HG03565 (cell line): ENCODE measurements around the gene GARNL3.

ENCODE experiments used
- ATAC-seq: cut with Tn5 transposase; IDR thresholded peaks from one replicate; pipeline ENCODE4 v1.9.1; 2021; ENCODE audit warnings: mild to moderate bottlenecking, moderate library complexity; ENCODE audit not compliant: unreplicated experiment

The GARNL3 gene

GRCh38 chr9:127264462-127265219 is at the start of gene GARNL3:
GARNL3 (plus strand) TSS chr9:127264774; CDS start chr9:127264878, 104 bp downstream.
- no peak for ATAC-seq

- ATAC-seq = no peak
Observed at GRCh38 chr9:127215268-127216209, 49.0 kb upstream of the GARNL3 start.

- ATAC-seq = no peak
Observed at GRCh38 chr9:127216210-127216887, 48.2 kb upstream of the GARNL3 start.

- ATAC-seq = no peak
Observed at GRCh38 chr9:127216888-127217217, 47.7 kb upstream of the GARNL3 start.

- no peak for ATAC-seq
Observed at GRCh38 chr9:127218818-127219217, 45.8 kb upstream of the GARNL3 start.

GRCh38 chr9:127219520-127219919 is 45.1 kb upstream of the GARNL3 start:
- ATAC-seq = no peak

GRCh38 chr9:127221695-127222094 is 42.9 kb upstream of the GARNL3 start:
- ATAC-seq = no peak

GRCh38 chr9:127222388-127223095 is 42.0 kb upstream of the GARNL3 start:
- no peak for ATAC-seq

- ATAC-seq = no peak
Observed at GRCh38 chr9:127223266-127223665, 41.3 kb upstream of the GARNL3 start.

GRCh38 chr9:127223810-127224177 is 40.8 kb upstream of the GARNL3 start:
- ATAC-seq = no peak

- peak; percentile 36 for ATAC-seq
Observed at GRCh38 chr9:127224178-127224882, 40.2 kb upstream of the GARNL3 start.

GRCh38 chr9:127224883-127225739 is 39.5 kb upstream of the GARNL3 start:
- peak; percentile 32 for ATAC-seq

- ATAC-seq = no peak
Observed at GRCh38 chr9:127225801-127226625, 38.6 kb upstream of the GARNL3 start.

GRCh38 chr9:127229691-127230417 is 34.7 kb upstream of the GARNL3 start:
- no peak for ATAC-seq

- no peak for ATAC-seq
Observed at GRCh38 chr9:127231666-127232065, 32.9 kb upstream of the GARNL3 start.

- no peak for ATAC-seq
Observed at GRCh38 chr9:127232833-127233549, 31.6 kb upstream of the GARNL3 start.

GRCh38 chr9:127233550-127233949 is 31.0 kb upstream of the GARNL3 start:
- ATAC-seq = no peak
